Smooth muscle cell (in vitro differentiated cells): ENCODE data around the gene KLC1. TPM values are rescaled to one million over a fixed set of nuclear protein-coding genes. Genes with fewer than 3 reads are reported as not detected.

Experiments used
- DNase-seq: peaks from one replicate; lab custom pipeline; 2025; ENCODE audit not compliant: unreplicated experiment; lab: John Stamatoyannopoulos, UW
- H2AFZ ChIP-seq: fragments of 200-600 bp; sonication (generic); 2 replicates; pipeline ENCODE4 v1.6.0; 2016; ENCODE audit warnings: antibody characterized with exemption, low read depth, mild to moderate bottlenecking
- H3F3A ChIP-seq: fragments of 200-600 bp; sonication (generic); 2 replicates; pipeline ENCODE4 v1.6.0; 2017; ENCODE audit warnings: antibody characterized with exemption, low read depth
- H3K27ac ChIP-seq: fragments of 200-600 bp; sonication (generic); 2 replicates; pipeline ENCODE4 v1.5.1; 2016; ENCODE audit warnings: low read depth, mild to moderate bottlenecking
- H3K27me3 ChIP-seq: fragments of 200-600 bp; sonication (generic); 2 replicates; pipeline ENCODE4 v1.6.1; 2016; ENCODE audit warnings: low read depth, mild to moderate bottlenecking
- H3K36me3 ChIP-seq: fragments of 200-600 bp; sonication (generic); 2 replicates; pipeline ENCODE4 v1.5.1; 2016; ENCODE audit warnings: low read depth
- H3K4me1 ChIP-seq: fragments of 200-600 bp; sonication (generic); 2 replicates; pipeline ENCODE4 v1.5.1; 2016; ENCODE audit warnings: low read depth
- H3K4me2 ChIP-seq: fragments of 200-600 bp; sonication (generic); 2 replicates; pipeline ENCODE4 v1.6.0; 2016; ENCODE audit warnings: mild to moderate bottlenecking
- H3K4me3 ChIP-seq: fragments of 200-600 bp; sonication (generic); 2 replicates; pipeline ENCODE4 v1.5.1; 2016; ENCODE audit warnings: mild to moderate bottlenecking
- H3K79me2 ChIP-seq: fragments of 200-600 bp; sonication (generic); 2 replicates; pipeline ENCODE4 v1.6.0; 2016; ENCODE audit warnings: low read depth, mild to moderate bottlenecking
- H3K9ac ChIP-seq: fragments of 200-600 bp; sonication (generic); 2 replicates; pipeline ENCODE4 v1.6.0; 2016; ENCODE audit warnings: low read depth
- H3K9me3 ChIP-seq: fragments of 200-600 bp; sonication (generic); replicated peaks from 2 replicates; pipeline ENCODE4 v1.5.1; 2016; ENCODE audit warnings: low read depth
- H4K20me1 ChIP-seq: fragments of 200-600 bp; sonication (generic); 2 replicates; pipeline ENCODE4 v1.6.0; 2016; ENCODE audit warnings: low read depth
- WGBS: methylation state at CpG from one replicate; pipeline ENCODE4 v1.1.7; 2016; ENCODE audit warnings: low lambda C conversion rate; 5-methylcytosine and 5-hydroxymethylcytosine counted together
- polyA plus RNA-seq: library from polyadenylated mRNA; unstranded; fragments of >200 nt; fragmentation: Nextera tagmentation; extraction: Ambion mirVana; gene quantifications from 2 replicates; pipeline ENCODE4 v1.2.1, GENCODE V29; 2016
- total RNA-seq: library from RNA; depleted of rRNA; stranded (reverse); fragments of >200 nt; gene quantifications from 2 replicates; pipeline ENCODE4 v1.2.3, GENCODE V29; 2014
- TF ChIP-seq, protein P1 (sequence below): fragments of 200-600 bp; sonication (generic); IDR thresholded peaks from 2 replicates; pipeline ENCODE4 v1.5.1; 2017; ENCODE audit warnings: borderline replicate concordance, mild to moderate bottlenecking, antibody characterized with exemption; ENCODE audit not compliant: insufficient read depth, poor library complexity, severe bottlenecking

KLC1 gene
- total and polyA plus RNA-seq, 2 experiments from 2014 or later, result 167 to 224 TPM

DNA sequence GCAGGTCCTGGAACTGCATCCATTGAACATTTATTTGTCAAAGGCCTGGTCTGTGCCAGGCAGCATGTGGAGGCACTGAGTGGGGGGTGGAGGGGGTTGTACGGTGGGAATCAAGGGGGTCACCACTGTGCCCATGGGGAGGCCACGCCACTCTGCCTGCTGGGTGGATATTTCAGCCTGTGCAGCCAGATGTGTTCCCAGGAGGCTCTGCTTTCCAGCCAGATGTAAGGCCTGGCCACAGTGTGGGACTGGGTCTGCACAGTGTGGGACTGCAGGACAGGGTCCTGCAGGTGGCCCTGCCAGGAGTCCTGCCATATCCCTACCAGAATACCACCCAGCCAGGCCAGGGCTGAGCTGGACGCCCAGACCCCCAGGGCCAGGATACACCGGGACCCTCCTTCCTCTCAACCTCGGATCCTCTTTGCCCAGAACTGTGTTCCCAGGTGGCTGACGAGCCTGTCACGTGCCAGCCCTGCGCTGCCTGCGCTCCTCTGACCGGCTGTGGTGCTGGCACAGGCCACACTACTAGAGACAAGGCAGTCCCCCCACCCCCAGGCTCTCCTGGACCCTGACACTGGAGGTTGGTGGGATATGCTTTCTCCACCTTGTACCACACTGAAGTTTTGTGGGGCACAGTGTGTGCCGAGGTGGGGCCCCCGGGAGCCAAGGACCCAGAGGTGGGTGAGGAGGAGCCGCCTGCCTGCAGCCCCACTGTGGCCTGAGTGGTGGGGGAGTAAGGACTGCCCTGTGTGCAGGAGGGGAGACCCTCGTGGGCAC lies 68.8 kb downstream of the KLC1 start:
- Histone ChIP-seq H3K4me3 (no peak overlapping the region), H3K4me1 (no peaks in the 10 kb centered on the region), H3K27me3 (no peaks in the 10 kb centered on the region), H3K9me3 (no peaks in the 10 kb centered on the region), H4K20me1 (peaks cover 84% of the 10 kb centered on the region), H3K79me2 (peaks cover 8% of the 10 kb centered on the region), H3K4me2 (no peak overlapping the region), H2AFZ (no peak overlapping the region), H3F3A (peaks cover 9% of the 10 kb centered on the region), H3K9ac (no peak overlapping the region), H3K36me3 (no peaks in the 10 kb centered on the region), H3K27ac (no peak overlapping the region)
- TF ChIP-seq, protein P1, sequence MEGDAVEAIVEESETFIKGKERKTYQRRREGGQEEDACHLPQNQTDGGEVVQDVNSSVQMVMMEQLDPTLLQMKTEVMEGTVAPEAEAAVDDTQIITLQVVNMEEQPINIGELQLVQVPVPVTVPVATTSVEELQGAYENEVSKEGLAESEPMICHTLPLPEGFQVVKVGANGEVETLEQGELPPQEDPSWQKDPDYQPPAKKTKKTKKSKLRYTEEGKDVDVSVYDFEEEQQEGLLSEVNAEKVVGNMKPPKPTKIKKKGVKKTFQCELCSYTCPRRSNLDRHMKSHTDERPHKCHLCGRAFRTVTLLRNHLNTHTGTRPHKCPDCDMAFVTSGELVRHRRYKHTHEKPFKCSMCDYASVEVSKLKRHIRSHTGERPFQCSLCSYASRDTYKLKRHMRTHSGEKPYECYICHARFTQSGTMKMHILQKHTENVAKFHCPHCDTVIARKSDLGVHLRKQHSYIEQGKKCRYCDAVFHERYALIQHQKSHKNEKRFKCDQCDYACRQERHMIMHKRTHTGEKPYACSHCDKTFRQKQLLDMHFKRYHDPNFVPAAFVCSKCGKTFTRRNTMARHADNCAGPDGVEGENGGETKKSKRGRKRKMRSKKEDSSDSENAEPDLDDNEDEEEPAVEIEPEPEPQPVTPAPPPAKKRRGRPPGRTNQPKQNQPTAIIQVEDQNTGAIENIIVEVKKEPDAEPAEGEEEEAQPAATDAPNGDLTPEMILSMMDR, result no peak
- DNase-seq, result no peak
- 96% methylated on average over 14 of the region's 14 CpGs for WGBS

DNA sequence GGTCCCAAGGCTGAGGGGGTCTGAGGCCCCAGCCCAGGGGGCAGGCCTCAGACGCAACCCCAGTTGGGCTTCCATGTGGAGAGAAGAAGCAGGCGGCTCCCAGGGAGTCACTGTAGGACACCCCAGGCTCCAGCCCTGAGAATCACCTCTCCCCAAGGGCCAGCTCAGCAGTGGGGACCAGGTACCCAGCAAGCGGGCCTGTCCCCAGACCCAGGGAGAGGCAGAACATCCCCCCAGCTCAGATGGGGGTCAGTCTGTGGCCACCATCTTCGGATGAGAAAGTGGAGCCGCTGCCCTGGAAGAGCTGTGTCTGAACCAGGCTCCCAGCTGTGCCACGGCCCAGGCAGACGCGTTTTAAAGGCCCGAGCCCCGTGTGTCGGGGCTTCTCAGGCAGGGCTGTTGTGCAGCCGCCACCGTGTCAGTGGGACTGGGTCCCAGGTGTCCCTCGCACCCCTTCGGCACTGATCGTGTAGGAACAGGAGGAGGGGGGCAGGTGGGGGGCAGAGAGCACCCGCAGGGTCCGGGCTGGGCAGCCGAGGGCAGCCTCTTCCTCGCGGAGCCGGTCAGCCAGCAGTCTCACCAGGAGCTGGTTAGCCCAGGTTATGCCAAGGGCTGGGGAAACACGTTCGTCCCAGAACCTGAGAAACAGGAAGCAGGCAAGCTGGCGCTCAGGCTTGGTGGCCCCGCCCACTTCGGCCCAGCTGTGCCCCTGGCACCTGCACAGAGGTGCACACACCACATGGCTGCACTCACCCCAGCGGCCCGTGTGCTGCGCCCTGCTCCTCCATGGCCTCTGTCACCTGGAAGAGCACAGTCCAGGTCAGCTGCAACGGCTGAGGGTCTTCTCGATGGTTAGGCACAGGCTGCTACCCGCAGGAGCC lies 69.6 kb downstream of the KLC1 start:
- 95% methylated on average over 32 of the region's 33 CpGs for WGBS
- H4K20me1 ChIP-seq, result peaks cover 79% of the 10 kb centered on the region
- H3K36me3 ChIP-seq, result no peaks in the 10 kb centered on the region
- peaks cover 9% of the 10 kb centered on the region for H3F3A ChIP-seq
- no peak for DNase-seq
- no peak overlapping the region for H3K4me2 ChIP-seq
- no peak overlapping the region for H3K4me3 ChIP-seq
- no peaks in the 10 kb centered on the region for H3K27me3 ChIP-seq
- H3K9ac ChIP-seq, result no peak overlapping the region
- no peak overlapping the region for H3K27ac ChIP-seq
- TF ChIP-seq, protein P1, result no peak
- H3K9me3 ChIP-seq, result no peaks in the 10 kb centered on the region
- no peaks in the 10 kb centered on the region for H3K4me1 ChIP-seq
- no peak overlapping the region for H2AFZ ChIP-seq
- H3K79me2 ChIP-seq, result peaks cover 8% of the 10 kb centered on the region

DNA sequence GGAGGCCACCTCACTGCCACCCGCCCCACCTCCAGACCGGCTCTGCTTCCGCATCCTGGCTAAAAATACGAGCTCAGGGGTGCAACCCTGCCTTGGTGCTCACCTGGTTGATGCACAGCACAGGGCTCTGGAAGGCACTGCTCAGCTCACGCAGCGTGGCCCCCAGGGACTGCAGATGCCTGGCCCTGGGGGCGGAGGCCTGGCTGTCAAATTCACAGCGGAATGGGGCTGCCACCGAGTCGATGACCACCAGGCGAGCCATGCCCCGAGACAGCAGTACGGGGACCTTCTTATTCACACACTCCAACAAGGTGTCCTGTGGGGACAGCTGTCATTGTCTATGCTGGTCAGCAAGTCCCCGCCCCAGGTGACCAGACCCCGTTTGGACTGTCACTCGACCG lies 70.2 kb downstream of the KLC1 start:
- TF ChIP-seq, protein P1, result no peak
- no peak overlapping the region for H3K4me3 ChIP-seq
- H3K27ac ChIP-seq, result no peak overlapping the region
- peaks cover 8% of the 10 kb centered on the region for H3K79me2 ChIP-seq
- no peaks in the 10 kb centered on the region for H3K4me1 ChIP-seq
- H3K4me2 ChIP-seq, result no peak overlapping the region
- peaks cover 9% of the 10 kb centered on the region for H3F3A ChIP-seq
- H2AFZ ChIP-seq, result no peak overlapping the region
- 90% methylated on average over 17 of the region's 17 CpGs for WGBS
- H4K20me1 ChIP-seq, result peaks cover 79% of the 10 kb centered on the region
- DNase-seq, result no peak
- H3K9ac ChIP-seq, result no peak overlapping the region
- no peaks in the 10 kb centered on the region for H3K36me3 ChIP-seq
- H3K9me3 ChIP-seq, result no peaks in the 10 kb centered on the region
- H3K27me3 ChIP-seq, result no peaks in the 10 kb centered on the region
